HL-60 (cell line): ENCODE data around the gene NOXO1.

Experiments
- GABPA ChIP-seq: IDR thresholded peaks from 2 replicates; pipeline ENCODE4 v1.6.1; 2012; ENCODE audit warnings: low read depth
- POLR2AphosphoS5 ChIP-seq: IDR thresholded peaks from 2 replicates; pipeline ENCODE4 v1.6.1; 2012; ENCODE audit warnings: low read depth

- TF ChIP-seq GABPA (no peak), POLR2AphosphoS5 (no peak)
Measured at GRCh38 chr16:1991948-1992703, 10.9 kb upstream of the NOXO1 start.
